Measurements from ENCODE around the gene PDCD4. TPM values are rescaled to one million over a fixed set of nuclear protein-coding genes. Genes with fewer than 3 reads are reported as not detected.

PDCD4 gene
- total and polyA plus RNA-seq, 2 of the 8 experiments (the other 6 are each of a cell fraction or from before 2014, with no cell fraction given), result 3.3 to 26.8 TPM

DNA sequence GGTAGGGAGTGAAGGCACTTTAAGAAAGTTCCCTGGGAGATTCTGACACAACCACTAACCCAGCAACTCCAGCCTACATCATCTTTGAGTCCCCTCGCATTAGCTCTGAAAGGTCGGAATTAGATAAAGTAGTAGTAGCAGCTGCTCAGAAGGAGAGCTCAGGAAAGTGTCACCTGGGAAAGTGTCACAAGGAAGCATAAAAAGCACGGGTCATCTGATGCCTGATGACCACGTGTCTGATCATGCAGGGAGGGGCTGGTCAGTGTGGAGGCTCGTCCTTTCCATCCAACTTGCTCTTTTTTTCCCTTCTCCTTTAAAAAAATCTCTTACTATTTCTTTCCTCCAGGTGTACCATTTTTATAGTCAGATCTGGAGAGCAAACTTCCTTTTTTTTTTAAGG lies 47.1 kb upstream of the PDCD4 start:
- Histone ChIP-seq H3K4ac (replicated peaks; ENCODE audit: insufficient read length, low read depth, low read length) (no peak overlapping the region), H2BK15ac (ENCODE audit: low read length) (no peak overlapping the region), H4K20me1 (replicated peaks in 1 of 2; ENCODE audit: control insufficient read depth in 1 of 2, insufficient read depth in 2 of 2, low read length in 2 of 2) (no peaks in the 10 kb centered on the region), H4K5ac (ENCODE audit: insufficient read length, low read depth, low read length) (no peak overlapping the region), H3K79me2 (ENCODE audit: control insufficient read depth in 1 of 2, insufficient read depth in 2 of 2, low read length in 2 of 2) (no peaks in the 10 kb centered on the region), H3K27me3 (replicated peaks in 1 of 4; ENCODE audit: control insufficient read depth in 3 of 4, extremely low read depth in 1 of 4, insufficient read depth in 3 of 4, low read length in 3 of 4) (no peaks in the 10 kb centered on the region), H2BK5ac (ENCODE audit: low read depth, low read length) (no peak overlapping the region), H3K4me3 (ENCODE audit: extremely low read depth in 1 of 4, insufficient read depth in 2 of 4, low read depth in 3 of 4, low read length in 4 of 4) (no peak overlapping the region), H2BK20ac (ENCODE audit: low read length) (no peak overlapping the region), H3K79me1 (ENCODE audit: low read depth, low read length) (no peaks in the 10 kb centered on the region), H3K23ac (ENCODE audit: insufficient read length) (no peak overlapping the region), H4K91ac (replicated peaks; ENCODE audit: insufficient read length, low read length) (no peak overlapping the region), H4K8ac (ENCODE audit: extremely low read depth, insufficient read depth, low read length) (no peak overlapping the region), H3K9me3 (ENCODE audit: insufficient read depth in 2 of 2, low read depth in 1 of 2, low read length in 1 of 2) (no peaks in the 10 kb centered on the region), H3K56ac (replicated peaks; ENCODE audit: insufficient read length, low read depth, low read length) (no peak overlapping the region), H3K18ac (ENCODE audit: extremely low read depth, low read length) (no peak overlapping the region), H3K4me2 (ENCODE audit: insufficient read depth in 1 of 2, low read depth in 2 of 2, low read length in 2 of 2) (no peak overlapping the region), H3K23me2 (ENCODE audit: low read depth, low read length) (no peaks in the 10 kb centered on the region; the same call in 1 of the 2 replicates), H2AK5ac (ENCODE audit: low read depth, low read length) (no peak overlapping the region), H2BK12ac (ENCODE audit: low read depth, low read length) (no peak overlapping the region), H3K9ac (replicated peaks in 1 of 4; ENCODE audit: extremely low read depth in 1 of 4, low read depth in 3 of 4, low read length in 3 of 4) (no peak overlapping the region), H3K36me3 (ENCODE audit: control insufficient read depth in 2 of 4, insufficient read depth in 4 of 4, low read length in 3 of 4) (no peaks in the 10 kb centered on the region), H3K27ac (ENCODE audit: low read depth, low read length) (no peak overlapping the region), H3K4me1 (replicated peaks in 1 of 4; ENCODE audit: control insufficient read depth in 3 of 4, insufficient read depth in 4 of 4, low read length in 3 of 4) (peaks cover 4 to 16% (median 13%) of the 10 kb centered on the region in 4 experiments), H2BK120ac (replicated peaks; ENCODE audit: low read depth, low read length) (no peak overlapping the region), H3K14ac (ENCODE audit: insufficient read length) (no peak overlapping the region), H2AFZ (ENCODE audit: low read length) (peak overlapping the region; percentile 83; the same call in 1 of the 2 replicates)
- WGBS, 2 experiments (ENCODE audit: extremely low coverage in 1 of 2, insufficient coverage in 1 of 2, insufficient read length in 1 of 2, insufficient replicate concordance in 2 of 2, low coverage in 1 of 2, low lambda C conversion rate in 2 of 2, missing lambda C conversion rate in 1 of 2), result 89% methylated on average over 5 of the region's 5 CpGs; no CpG with 5 or more reads in 1 of the 2 experiments
- CTCF ChIA-PET (ENCODE audit: partially characterized antibody), result interaction anchor here (1.8 kb wide), 1 partner anchor 21 kb away, joined by 5 read pairs; no protein-coding TSS in a partner anchor
- POLR2A ChIA-PET (ENCODE audit: partially characterized antibody), result no interaction called here
- DNase-seq (ENCODE audit: low read depth in 1 of 2, low spot score in 2 of 2) (no peak), FAIRE-seq (no peak)
- TF ChIP-seq EGR1 (IDR thresholded peaks at IDR 0.05; ENCODE audit: borderline replicate concordance, low read depth, low read length), result no peak
- no peak for TF ChIP-seq CTBP2 (IDR thresholded peaks at IDR 0.05; ENCODE audit: borderline replicate concordance, insufficient read depth, insufficient read length, low read length)
- TF ChIP-seq CEBPB (IDR thresholded peaks at IDR 0.05; ENCODE audit: low read depth, low read length), result no peak
- TF ChIP-seq HDAC2 (IDR thresholded peaks at IDR 0.05; ENCODE audit: borderline replicate concordance in 1 of 2, low read depth in 2 of 2, low read length in 2 of 2), result no peak
- no peak for TF ChIP-seq SIRT6 (IDR thresholded peaks at IDR 0.05; ENCODE audit: low read length)
- TF ChIP-seq NANOG (IDR thresholded peaks at IDR 0.05; ENCODE audit: insufficient read depth, low read depth, low read length, poor library complexity, severe bottlenecking), result no peak
- no peak for TF ChIP-seq BCL11A (IDR thresholded peaks at IDR 0.05; ENCODE audit: low read depth in 2 of 2, low read length in 2 of 2)
- no peak for TF ChIP-seq SIN3A (conservative IDR thresholded peaks at IDR 0.05 in 1 of 2, IDR thresholded peaks at IDR 0.05 in 1 of 2; ENCODE audit: low read depth in 1 of 2, low read length in 2 of 2)
- no peak for TF ChIP-seq JUN (IDR thresholded peaks at IDR 0.05; ENCODE audit: low read depth, low read length)
- no peak for TF ChIP-seq CBX8 (IDR thresholded peaks at IDR 0.05; ENCODE audit: borderline replicate concordance, low read depth, low read length)
- TF ChIP-seq YY1 (IDR thresholded peaks at IDR 0.05; ENCODE audit: low read depth, low read length), result no peak
